ENCODE data around the gene TTC13. TPM values are rescaled to one million over a fixed set of nuclear protein-coding genes. Genes with fewer than 3 reads are reported as not detected.
A peak's percentile ranks its signal among the peaks of the same experiment; 100 is the strongest.

TTC13 gene, protein sequence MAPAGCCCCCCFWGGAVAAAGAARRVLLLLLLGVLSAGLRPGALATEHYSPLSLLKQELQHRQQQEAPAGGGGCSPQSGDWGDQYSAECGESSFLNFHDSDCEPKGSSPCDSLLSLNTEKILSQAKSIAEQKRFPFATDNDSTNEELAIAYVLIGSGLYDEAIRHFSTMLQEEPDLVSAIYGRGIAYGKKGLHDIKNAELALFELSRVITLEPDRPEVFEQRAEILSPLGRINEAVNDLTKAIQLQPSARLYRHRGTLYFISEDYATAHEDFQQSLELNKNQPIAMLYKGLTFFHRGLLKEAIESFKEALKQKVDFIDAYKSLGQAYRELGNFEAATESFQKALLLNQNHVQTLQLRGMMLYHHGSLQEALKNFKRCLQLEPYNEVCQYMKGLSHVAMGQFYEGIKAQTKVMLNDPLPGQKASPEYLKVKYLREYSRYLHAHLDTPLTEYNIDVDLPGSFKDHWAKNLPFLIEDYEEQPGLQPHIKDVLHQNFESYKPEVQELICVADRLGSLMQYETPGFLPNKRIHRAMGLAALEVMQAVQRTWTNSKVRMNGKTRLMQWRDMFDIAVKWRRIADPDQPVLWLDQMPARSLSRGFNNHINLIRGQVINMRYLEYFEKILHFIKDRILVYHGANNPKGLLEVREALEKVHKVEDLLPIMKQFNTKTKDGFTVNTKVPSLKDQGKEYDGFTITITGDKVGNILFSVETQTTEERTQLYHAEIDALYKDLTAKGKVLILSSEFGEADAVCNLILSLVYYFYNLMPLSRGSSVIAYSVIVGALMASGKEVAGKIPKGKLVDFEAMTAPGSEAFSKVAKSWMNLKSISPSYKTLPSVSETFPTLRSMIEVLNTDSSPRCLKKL
- 10 to 100 TPM; 12.1 to 12.2 TPM for total RNA-seq

DNA sequence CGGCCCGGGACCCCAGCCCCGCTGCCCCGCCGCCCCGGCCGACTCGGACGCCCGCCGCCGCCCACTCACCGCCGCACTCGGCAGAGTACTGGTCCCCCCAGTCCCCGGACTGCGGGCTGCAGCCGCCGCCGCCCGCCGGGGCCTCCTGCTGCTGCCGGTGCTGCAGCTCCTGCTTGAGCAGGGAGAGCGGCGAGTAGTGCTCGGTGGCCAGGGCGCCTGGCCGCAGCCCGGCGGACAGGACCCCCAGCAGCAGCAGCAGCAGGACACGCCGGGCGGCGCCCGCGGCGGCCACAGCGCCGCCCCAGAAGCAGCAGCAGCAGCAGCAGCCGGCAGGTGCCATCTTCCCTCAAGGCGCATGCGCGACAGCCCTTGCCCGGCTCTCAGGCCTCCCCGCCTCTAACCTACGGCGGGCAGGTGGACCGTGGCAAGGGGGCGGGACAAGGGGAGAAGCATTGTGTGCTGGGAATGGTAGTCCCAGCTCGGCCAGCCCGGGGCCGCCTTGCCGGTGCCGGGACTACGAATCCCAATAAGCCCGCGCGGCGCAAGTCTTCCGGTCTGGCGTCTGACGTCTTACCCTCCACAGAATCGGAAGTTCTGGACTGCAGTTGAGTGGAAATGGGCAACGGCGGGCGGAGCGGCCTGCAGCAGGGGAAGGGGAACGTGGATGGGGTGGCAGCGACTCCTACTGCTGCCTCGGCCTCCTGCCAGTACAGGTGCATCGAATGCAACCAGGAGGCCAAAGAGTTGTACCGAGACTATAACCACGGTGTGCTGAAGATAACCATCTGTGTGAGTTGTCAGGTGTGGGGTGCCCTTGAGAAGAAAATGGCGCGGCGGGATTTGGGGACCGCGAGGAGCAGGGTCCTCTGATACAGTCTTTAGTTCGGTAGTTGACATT lies at the start of gene TTC13, which contains the start of gene ARV1:
Gene TTC13, minus strand, starts transcription at position 371 of the 898 bp plus-strand sequence. Its CDS starts 31 bp downstream, at position 340.
Gene ARV1, plus strand, starts transcription at position 604 of the 898 bp plus-strand sequence. Its CDS starts 12 bp downstream, at position 616.
- intact Hi-C loops (cut with DNase I), result no loop called here
- Histone ChIP-seq H3K9me3 (no peaks in the 10 kb centered on the region), H3K36me3 (no peaks in the 10 kb centered on the region), H3K4me3 (peak within 1 kb of the TSS; percentile 72 to 74), H3K27me3 (replicated peaks; ENCODE audit: insufficient read depth) (no peaks in the 10 kb centered on the region), H3K4me1 (replicated peaks) (peaks cover 4% of the 10 kb centered on the region), H3K27ac (peak within 1 kb of the TSS; percentile 45 to 52)
- DNase-seq (ENCODE audit: low spot score), result peak; percentile 98
- 1% methylated on average over 39 of the region's 79 CpGs for WGBS
- peak; percentile 94 for TF ChIP-seq POLR2AphosphoS5 (IDR thresholded peaks at IDR 0.05)
- TF ChIP-seq, protein P1, sequence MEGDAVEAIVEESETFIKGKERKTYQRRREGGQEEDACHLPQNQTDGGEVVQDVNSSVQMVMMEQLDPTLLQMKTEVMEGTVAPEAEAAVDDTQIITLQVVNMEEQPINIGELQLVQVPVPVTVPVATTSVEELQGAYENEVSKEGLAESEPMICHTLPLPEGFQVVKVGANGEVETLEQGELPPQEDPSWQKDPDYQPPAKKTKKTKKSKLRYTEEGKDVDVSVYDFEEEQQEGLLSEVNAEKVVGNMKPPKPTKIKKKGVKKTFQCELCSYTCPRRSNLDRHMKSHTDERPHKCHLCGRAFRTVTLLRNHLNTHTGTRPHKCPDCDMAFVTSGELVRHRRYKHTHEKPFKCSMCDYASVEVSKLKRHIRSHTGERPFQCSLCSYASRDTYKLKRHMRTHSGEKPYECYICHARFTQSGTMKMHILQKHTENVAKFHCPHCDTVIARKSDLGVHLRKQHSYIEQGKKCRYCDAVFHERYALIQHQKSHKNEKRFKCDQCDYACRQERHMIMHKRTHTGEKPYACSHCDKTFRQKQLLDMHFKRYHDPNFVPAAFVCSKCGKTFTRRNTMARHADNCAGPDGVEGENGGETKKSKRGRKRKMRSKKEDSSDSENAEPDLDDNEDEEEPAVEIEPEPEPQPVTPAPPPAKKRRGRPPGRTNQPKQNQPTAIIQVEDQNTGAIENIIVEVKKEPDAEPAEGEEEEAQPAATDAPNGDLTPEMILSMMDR (IDR thresholded peaks at IDR 0.05), result peak; percentile 7 to 35 (median 30)
- TF ChIP-seq POLR2A (IDR thresholded peaks at IDR 0.05), result peak; percentile 48

DNA sequence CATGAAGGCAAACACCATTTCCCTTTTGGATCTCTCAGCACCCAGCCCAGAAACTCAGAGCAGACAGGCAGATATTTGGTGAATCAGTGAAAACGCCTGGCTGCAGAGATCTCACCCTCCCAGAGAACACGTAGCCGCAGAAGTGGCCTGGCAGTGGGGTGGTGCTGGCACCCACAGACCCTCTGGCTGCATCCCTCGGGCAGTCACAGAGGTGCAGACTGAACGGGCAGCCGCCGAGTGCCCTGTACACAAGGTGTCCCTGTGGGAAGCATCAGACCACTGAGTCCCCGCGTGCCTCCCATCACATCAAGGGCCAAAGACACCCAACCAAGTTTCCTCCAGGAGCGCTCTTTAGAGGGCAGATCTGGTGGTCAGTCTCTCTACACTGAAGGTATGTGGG lies 49.3 kb upstream of the TTC13 start:
- Histone ChIP-seq H3K9me3 (no peaks in the 10 kb centered on the region), H3K27ac (no peak overlapping the region), H3K4me1 (replicated peaks) (no peaks in the 10 kb centered on the region), H3K36me3 (no peaks in the 10 kb centered on the region), H3K27me3 (replicated peaks; ENCODE audit: insufficient read depth) (no peaks in the 10 kb centered on the region), H3K4me3 (no peak overlapping the region)
- TF ChIP-seq, protein P1 (IDR thresholded peaks at IDR 0.05), result no peak
- TF ChIP-seq POLR2A (IDR thresholded peaks at IDR 0.05) (no peak), POLR2AphosphoS5 (IDR thresholded peaks at IDR 0.05) (no peak)
- 92% methylated on average over 10 of the region's 10 CpGs for WGBS
- DNase-seq (ENCODE audit: low spot score), result no peak
- intact Hi-C loops (cut with DNase I), result no loop called here

DNA sequence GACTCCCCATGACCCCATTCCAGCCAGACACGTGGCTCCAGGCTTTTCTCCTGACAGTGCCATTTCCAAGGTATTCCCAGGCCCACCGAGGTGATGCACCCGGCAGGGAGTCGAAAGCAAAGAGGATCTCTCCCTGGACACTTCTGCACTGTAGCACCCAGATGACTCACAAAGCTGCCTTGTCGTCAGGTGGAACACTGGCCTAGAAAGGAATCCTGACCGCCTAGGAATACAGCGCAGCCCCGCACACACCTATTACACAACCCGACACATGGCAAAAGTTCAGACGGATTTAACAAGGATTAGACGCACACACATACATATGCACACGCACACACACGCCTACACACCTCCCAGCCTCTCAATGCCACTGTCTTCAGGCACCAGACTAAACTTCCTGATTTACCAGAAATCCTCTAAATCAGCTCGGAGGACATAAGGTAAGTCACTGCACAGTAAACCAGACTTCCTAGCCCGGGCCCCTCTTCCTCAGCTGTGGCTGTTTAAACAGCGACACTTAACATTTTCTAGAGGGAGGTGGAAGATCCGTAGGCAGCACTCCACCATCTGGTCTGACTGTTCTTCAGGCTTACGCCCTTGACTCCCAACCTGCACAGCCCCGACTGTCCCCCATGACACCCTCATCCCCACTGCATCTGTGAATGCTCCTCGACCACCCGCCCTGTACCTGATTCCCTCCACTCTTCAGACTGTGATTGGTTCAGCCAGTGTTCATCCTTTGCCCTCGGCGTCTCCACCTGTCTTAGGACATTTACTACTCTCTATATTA lies 48.7 kb upstream of the TTC13 start:
- 83% methylated on average over 23 of the region's 23 CpGs for WGBS
- no peak for TF ChIP-seq POLR2AphosphoS5 (IDR thresholded peaks at IDR 0.05)
- no peak for TF ChIP-seq POLR2A (IDR thresholded peaks at IDR 0.05)
- TF ChIP-seq, protein P1 (IDR thresholded peaks at IDR 0.05), result no peak
- H3K27me3 ChIP-seq (replicated peaks; ENCODE audit: insufficient read depth), result no peaks in the 10 kb centered on the region
- no peaks in the 10 kb centered on the region for H3K36me3 ChIP-seq
- no peak for DNase-seq (ENCODE audit: low spot score)
- H3K4me1 ChIP-seq (replicated peaks), result no peaks in the 10 kb centered on the region
- intact Hi-C loops (cut with DNase I), result no loop called here
- H3K27ac ChIP-seq, result no peak overlapping the region
- H3K4me3 ChIP-seq, result no peak overlapping the region
- no peaks in the 10 kb centered on the region for H3K9me3 ChIP-seq

DNA sequence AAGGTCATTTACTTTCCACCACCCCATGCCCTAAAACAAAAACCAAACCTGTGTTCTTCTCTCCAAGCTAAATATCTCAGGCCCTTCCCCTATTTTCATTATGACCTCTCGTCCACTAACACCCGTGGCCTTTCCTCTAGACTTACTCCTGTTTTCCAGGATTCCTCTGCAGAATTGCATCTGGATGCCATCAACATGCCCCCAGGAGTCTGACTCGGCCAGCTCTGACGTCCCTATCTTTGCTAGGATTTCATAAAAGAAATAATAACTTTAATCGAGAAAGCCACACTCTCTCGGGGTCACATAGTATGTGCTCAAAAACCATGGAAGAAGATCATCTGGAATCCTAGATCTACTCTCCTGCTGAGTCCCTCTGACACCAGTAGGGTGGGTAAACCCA lies 47.9 kb upstream of the TTC13 start:
- intact Hi-C loops (cut with DNase I), result no loop called here
- Histone ChIP-seq H3K4me1 (replicated peaks) (no peaks in the 10 kb centered on the region), H3K27ac (no peak overlapping the region), H3K36me3 (no peaks in the 10 kb centered on the region), H3K9me3 (no peaks in the 10 kb centered on the region), H3K27me3 (replicated peaks; ENCODE audit: insufficient read depth) (no peaks in the 10 kb centered on the region), H3K4me3 (no peak overlapping the region)
- TF ChIP-seq POLR2A (IDR thresholded peaks at IDR 0.05) (no peak), POLR2AphosphoS5 (IDR thresholded peaks at IDR 0.05) (no peak)
- TF ChIP-seq, protein P1 (IDR thresholded peaks at IDR 0.05), result no peak
- no peak for DNase-seq (ENCODE audit: low spot score)
- WGBS, result 83% methylated on average over 6 of the region's 6 CpGs
